Caki2 (cell line): ENCODE measurements around the gene OR2M4. TPM values are rescaled to one million over a fixed set of nuclear protein-coding genes. Genes with fewer than 3 reads are reported as not detected.
"Not testable (repeated sequence)": the region's sequence is repeated elsewhere in the genome, so short reads cannot be mapped to it uniquely, and the experiment has no call there.

ENCODE experiments used
- DNase-seq: peaks from one replicate; pipeline ENCODE4 v3.0.0-alpha.2; 2015; ENCODE audit warnings: low read depth
- in situ Hi-C: cut with HindIII; loops from 2 replicates; pipeline ENCODE4 v1.10.0; 2016; ENCODE audit warnings: low sequenced_read_pairs, low pct_unique_long_range_greater_than_20kb, mixed read lengths
- total RNA-seq: library from RNA; depleted of rRNA; stranded (reverse); fragments of >200 nt; shearing (Covaris generic); gene quantifications from 2 replicates; pipeline ENCODE4 v1.2.3, GENCODE V29; 2014; ENCODE audit warnings: low replicate concordance; rRNA removed

OR2M4 gene, protein sequence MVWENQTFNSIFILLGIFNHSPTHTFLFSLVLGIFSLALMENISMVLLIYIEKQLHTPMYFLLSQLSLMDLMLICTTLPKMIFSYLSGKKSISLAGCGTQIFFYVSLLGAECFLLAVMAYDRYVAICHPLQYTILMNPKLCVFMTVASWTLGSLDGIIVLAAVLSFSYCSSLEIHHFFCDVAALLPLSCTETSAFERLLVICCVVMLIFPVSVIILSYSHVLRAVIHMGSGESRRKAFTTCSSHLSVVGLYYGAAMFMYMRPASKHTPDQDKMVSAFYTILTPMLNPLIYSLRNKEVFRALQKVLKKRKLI
- not detected in 2 replicates for total RNA-seq

DNA sequence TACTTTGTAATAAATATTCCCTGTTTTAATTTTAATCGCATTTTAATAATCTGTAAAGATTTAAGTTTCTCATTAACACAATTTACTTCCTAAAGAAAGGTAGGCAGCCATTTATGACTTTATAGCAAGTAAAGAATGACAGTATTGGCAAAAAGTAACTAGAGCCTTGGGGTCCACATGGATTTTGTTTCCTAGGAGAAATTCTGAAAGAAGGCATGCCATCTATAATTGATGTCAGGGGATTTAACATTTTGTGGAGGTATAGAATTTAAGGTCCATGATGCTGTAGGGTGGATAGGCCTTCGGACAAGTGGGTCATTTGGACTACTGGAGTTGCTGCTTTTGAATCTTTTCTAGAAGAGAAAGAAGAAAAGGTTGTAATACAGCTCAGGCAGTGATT lies at the start of gene OR2M4:
OR2M4 (plus strand) TSS at position 301 of the 400 bp plus-strand sequence. CDS start 7,512 bp downstream, outside the sequence.
- in situ Hi-C loops: no loop called here

GRCh38 chr1:248183996-248184395 lies 47.2 kb upstream of the OR2M4 start:
- DNase-seq: no peak
- in situ Hi-C loops: no loop called here

More for the DNA sequence above, at the start of gene OR2M4:
- no peak for DNase-seq

- no peak for DNase-seq
- in situ Hi-C loops: no loop called here
Measured at GRCh38 chr1:248187363-248187762, 43.9 kb upstream of the OR2M4 start.

DNA sequence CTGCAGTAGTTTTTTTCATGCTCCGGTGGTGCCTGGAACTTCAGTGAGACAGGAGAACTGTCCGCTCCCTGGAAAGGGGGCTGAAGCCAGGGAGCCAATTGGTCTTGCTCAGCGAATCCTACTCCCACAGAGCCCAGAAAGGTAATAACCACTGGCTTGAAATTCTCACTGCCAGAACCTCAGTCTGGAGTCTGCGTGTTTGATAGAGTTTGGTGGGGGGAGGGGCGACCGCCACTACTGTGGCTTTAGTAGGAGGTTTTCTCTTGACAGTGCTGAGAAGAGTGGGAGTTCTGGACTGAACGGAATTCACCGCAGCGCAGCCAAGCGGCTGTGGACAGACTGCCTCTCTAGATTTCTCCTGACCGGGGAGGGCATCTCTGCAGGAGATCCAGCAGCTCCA lies 42.2 kb upstream of the OR2M4 start:
- in situ Hi-C loops: no loop called here
- no peak for DNase-seq

DNA sequence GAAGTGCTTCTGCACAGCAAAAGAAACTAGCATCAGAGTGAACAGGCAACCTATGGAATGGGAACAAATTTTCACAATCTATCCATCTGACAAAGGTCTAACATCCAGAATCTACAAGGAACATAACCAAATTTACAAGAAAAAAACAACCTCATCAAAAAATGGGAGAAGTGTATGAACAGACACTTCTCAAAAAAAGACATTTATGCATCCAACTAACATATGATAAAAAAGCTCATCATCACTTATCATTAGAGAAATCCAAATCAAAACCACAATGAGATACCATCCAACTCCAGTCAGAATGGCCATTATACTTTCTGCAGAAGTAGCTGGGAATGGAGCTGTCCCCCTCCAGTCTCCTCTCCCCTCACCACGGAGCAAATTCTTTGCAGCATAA lies 37.1 kb upstream of the OR2M4 start:
- in situ Hi-C loops: no loop called here

GRCh38 chr1:248196965-248197364 lies 34.3 kb upstream of the OR2M4 start, which contains the start of gene OR2M3:
Gene OR2M3, plus strand, starts transcription at chr1:248197265. Its CDS starts 5,803 bp downstream, at chr1:248203068.
- DNase-seq: no peak
- in situ Hi-C loops: no loop called here

More for the DNA sequence above, 37.1 kb upstream of the OR2M4 start:
- DNase-seq: no peak

DNA sequence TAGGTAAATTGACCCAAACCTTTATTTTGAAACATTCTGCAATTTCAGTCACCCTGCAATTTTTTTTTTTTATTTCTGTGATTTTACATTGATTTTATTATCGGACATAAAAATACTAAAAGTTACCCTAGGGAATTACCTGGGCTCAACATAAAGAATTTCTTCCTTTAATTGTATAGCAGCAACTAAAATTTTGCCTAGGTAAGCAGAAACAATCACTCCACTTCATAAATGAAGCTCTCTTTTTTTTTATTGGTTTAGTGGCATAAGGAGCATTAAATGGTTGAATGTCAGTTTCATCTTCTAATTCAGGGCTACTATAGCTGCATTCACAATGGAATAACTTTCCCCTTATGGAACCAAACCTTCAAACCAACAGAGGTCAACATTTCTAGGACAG lies 15.3 kb upstream of the OR2M4 start:
- DNase-seq: no peak
- in situ Hi-C loops: no loop called here

GRCh38 chr1:248225537-248225936 lies 5.7 kb upstream of the OR2M4 start:
- DNase-seq: no peak
- in situ Hi-C loops: no loop called here

- DNase-seq: no peak
- in situ Hi-C loops: no loop called here
Measured at GRCh38 chr1:248229360-248229908, 1.8 kb upstream of the OR2M4 start.

DNA sequence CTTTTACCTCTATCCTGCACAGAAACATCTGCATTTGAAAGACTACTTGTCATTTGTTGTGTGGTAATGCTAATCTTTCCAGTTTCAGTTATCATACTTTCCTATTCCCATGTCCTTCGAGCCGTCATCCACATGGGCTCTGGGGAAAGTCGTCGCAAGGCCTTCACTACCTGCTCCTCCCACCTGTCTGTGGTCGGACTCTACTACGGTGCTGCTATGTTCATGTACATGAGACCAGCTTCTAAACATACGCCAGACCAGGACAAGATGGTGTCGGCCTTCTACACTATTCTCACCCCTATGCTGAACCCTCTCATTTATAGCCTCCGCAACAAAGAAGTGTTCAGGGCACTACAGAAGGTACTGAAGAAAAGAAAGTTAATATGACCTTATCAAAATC lies 8.3 kb downstream of the OR2M4 start:
- no peak for DNase-seq

DNA sequence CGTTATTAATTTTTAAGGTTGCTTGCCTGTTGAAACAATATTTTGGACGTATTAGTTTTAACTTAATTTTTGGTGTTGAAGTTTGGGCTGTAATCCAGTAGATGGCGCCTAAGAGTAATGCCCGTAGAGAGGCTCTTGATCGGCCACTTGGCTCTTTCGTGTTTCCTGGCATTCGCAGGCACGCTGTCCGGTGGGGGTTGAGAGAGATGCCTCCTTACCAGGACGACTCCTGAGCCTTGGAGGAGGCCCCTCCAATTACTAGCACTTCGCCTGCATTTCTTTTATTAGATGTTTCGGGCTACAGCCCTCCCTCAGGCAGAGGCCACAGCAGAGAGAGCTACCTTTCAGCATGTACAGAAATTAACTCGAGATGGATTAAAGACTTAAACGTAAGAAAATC lies 12.0 kb downstream of the OR2M4 start:
- in situ Hi-C loops: no loop called here
- DNase-seq: peak; percentile 31

More for the DNA sequence above, 8.3 kb downstream of the OR2M4 start:
- in situ Hi-C loops: no loop called here

DNA sequence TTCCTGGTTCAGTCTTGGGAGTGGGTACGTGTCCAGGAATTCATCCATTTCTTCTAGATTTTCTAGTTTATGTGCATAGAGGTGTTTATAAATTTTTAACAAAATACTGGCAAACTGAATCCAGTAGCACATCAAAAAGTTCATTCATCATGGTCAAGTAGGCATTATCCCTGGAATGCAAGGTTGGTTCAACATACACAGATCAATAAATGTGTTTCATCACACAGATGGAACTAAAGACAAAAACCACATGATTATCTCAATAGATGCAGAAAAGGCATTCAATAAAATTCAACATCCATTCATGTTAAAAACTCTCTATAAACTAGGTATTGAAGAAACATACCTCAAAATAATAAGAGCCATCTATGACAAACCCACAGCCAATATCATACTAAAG lies 28.1 kb downstream of the OR2M4 start:
- in situ Hi-C loops, DNase-seq: not testable (repeated sequence)

- no peak for DNase-seq
- in situ Hi-C loops: no loop called here
Measured at GRCh38 chr1:248268178-248268577, 37.0 kb downstream of the OR2M4 start.

DNA sequence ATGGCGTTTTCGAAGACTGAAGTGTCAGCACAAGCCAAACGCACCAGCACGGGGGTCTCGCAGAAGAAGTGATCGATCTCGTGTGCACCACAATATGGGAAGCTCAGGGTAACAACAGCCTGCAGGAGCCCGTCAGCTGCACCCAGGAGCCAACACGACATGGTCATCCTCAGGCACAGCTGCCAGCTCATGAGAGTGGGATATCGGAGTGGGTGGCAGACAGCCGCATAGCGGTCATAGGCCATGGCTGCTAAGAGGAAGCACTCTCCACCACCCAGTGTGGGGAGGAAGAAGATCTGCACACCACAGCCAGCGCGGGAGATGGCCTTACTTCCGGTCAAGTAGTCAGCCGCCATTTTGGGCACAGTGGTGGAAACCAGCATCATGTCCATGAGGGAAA lies 42.0 kb downstream of the OR2M4 start:
- DNase-seq, in situ Hi-C loops: not testable (repeated sequence)

DNA sequence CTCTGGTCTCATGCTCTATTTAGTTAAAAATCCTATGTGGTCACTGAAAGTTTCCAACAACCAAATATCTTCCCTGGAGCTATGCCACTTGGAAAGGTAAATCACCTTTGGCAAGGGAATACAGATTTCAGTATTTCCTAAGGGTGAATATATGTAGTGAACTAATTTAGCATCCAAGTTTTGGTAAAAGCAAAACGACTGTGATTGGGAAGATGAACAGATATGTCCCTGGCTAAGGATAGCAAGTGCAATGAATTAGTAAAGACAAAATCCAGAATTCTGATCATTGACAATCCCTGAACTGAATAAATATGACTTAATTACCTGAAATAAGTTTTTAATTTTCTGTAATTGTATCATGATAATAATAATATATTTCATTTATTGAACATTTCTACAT lies 46.7 kb downstream of the OR2M4 start, which contains the start of gene OR2T33:
OR2T33 (minus strand) TSS at position 101 of the 400 bp plus-strand sequence. CDS start 4,162 bp downstream, outside the sequence.
- in situ Hi-C loops: no loop called here
- no peak for DNase-seq

DNA sequence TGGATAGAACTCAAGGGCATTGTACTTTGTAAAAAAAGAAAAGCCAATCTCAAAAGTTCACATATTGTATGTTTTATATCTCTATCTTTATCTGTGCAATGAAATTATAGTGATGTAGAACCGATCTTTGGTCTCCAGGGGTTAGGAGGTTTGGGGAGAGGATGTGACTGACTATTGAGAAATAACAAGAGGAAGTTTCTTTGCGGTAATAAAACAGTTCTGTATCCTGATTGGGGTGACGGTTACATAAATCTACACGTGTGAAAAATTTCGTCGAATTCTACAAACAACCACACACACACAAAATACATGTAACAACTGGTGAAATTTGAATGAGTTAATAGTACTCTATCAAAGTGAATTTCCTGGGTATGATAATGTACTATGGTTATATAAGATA lies 57.2 kb downstream of the OR2M4 start:
- in situ Hi-C loops: no loop called here

More for the DNA sequence above, 57.2 kb downstream of the OR2M4 start:
- no peak for DNase-seq
